C4-2B (cell line): ENCODE data around the gene TNIP1.

ENCODE experiments used
- ZFX ChIP-seq: fragments of 450-650 bp; IDR thresholded peaks from 2 replicates; pipeline ENCODE4 v1.6.1; 2017
- TF ChIP-seq, protein P1 (sequence below): fragments of 450-650 bp; conservative IDR thresholded peaks from 2 replicates; pipeline ENCODE4 v1.5.1; 2017; ENCODE audit warnings: mild to moderate bottlenecking

DNA sequence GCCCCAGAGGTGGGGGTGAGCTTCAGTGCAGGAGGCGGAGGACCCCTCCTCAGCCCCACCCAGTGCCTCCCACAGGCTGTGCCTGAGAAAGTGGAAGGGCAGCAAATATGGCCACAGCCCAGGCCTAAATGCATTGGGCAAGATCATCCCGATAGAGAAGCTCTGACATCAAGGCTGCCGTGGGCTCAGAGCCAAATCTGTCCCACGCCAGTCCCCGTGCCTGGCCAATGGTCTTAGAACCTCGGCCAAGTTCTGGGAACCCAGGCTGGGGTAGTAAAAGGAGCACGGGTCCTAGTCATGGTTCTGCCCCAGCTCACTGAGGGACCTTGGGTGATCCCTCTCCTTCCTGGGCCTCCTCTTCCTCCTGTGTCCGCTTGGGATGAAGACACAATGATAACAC lies 27.7 kb upstream of the TNIP1 start:
- TF ChIP-seq, protein P1, sequence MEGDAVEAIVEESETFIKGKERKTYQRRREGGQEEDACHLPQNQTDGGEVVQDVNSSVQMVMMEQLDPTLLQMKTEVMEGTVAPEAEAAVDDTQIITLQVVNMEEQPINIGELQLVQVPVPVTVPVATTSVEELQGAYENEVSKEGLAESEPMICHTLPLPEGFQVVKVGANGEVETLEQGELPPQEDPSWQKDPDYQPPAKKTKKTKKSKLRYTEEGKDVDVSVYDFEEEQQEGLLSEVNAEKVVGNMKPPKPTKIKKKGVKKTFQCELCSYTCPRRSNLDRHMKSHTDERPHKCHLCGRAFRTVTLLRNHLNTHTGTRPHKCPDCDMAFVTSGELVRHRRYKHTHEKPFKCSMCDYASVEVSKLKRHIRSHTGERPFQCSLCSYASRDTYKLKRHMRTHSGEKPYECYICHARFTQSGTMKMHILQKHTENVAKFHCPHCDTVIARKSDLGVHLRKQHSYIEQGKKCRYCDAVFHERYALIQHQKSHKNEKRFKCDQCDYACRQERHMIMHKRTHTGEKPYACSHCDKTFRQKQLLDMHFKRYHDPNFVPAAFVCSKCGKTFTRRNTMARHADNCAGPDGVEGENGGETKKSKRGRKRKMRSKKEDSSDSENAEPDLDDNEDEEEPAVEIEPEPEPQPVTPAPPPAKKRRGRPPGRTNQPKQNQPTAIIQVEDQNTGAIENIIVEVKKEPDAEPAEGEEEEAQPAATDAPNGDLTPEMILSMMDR: no peak
- no peak for TF ChIP-seq ZFX
